Dedifferentiated amniotic fluid mesenchymal stem cell (primary cell): ENCODE measurements around the gene ALDH18A1.

Experiments used
- DNase-seq: peaks from one replicate; pipeline ENCODE4 v3.0.0-alpha.2; 2016; ENCODE audit errors: extremely low spot score

Gene ALDH18A1

GRCh38 chr10:95556994-95557767, 99.3 kb downstream of the ALDH18A1 start:
- DNase-seq: no peak
